HL-60 (cell line): ENCODE measurements around the gene PARVB.

Experiments
- CTCF ChIP-seq: IDR thresholded peaks from one replicate; pipeline ENCODE4 v1.5.1; 2011; ENCODE audit warnings: low read length, control low read depth, inconsistent platforms; ENCODE audit not compliant: insufficient read depth
- POLR2AphosphoS5 ChIP-seq: IDR thresholded peaks from 2 replicates; pipeline ENCODE4 v1.6.1; 2012; ENCODE audit warnings: low read depth
- REST ChIP-seq: IDR thresholded peaks from 2 replicates; pipeline ENCODE4 v1.6.1; 2012; ENCODE audit warnings: low read depth; ENCODE audit not compliant: insufficient replicate concordance

- TF ChIP-seq CTCF (no peak), REST (no peak), POLR2AphosphoS5 (no peak)
These were observed 21.8 kb upstream of the PARVB start for GRCh38 chr22:44002324-44002723.
